ENCODE results near the gene FGF23.

DNA sequence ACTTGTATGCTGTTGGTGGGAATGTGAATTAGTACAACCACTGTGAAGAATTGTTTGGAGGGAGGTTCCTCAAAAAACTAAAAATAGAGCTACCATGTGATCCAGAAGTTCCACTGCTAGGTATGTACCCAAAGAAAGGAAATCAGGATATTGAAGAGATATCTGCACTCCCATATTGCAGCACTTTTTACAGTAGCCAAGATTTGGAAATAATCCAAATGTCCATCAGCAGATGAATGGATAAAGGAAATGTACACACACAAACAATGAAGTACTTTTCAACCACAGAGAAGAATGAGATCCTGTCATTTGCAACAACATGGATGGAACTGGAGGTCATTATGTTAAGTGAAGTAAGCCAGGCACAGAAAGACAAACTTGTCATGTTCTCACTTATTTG is 32.6 kb downstream of the FGF23 start:
- no peak for TF ChIP-seq YY1 (IDR thresholded peaks at IDR 0.05; ENCODE audit: insufficient read depth, insufficient read length)
- no peak for TF ChIP-seq SUZ12 (IDR thresholded peaks at IDR 0.05; ENCODE audit: extremely low read depth, insufficient read depth, insufficient read length)

Data from NT2/D1 (cell line).